A172 (cell line): ENCODE data around the gene HSPBAP1. TPM values are rescaled to one million over a fixed set of nuclear protein-coding genes. Genes with fewer than 3 reads are reported as not detected.
"Not testable (repeated sequence)": the region's sequence is repeated elsewhere in the genome, so short reads cannot be mapped to it uniquely, and the experiment has no call there.

Experiments
- DNase-seq: peaks from one replicate; pipeline ENCODE4 v3.0.0-alpha.2; 2015; ENCODE audit warnings: low spot score
- total RNA-seq: library from RNA; depleted of rRNA; stranded (reverse); fragments of >200 nt; shearing (Covaris generic); gene quantifications from 2 replicates; pipeline ENCODE4 v1.2.3, GENCODE V29; 2014

Gene HSPBAP1
- total RNA-seq, 1 experiment from 2014 or later: 14.6 TPM

- DNase-seq: no peak
These were observed 54.5 kb downstream of the HSPBAP1 start for GRCh38 chr3:122739172-122739571.

DNA sequence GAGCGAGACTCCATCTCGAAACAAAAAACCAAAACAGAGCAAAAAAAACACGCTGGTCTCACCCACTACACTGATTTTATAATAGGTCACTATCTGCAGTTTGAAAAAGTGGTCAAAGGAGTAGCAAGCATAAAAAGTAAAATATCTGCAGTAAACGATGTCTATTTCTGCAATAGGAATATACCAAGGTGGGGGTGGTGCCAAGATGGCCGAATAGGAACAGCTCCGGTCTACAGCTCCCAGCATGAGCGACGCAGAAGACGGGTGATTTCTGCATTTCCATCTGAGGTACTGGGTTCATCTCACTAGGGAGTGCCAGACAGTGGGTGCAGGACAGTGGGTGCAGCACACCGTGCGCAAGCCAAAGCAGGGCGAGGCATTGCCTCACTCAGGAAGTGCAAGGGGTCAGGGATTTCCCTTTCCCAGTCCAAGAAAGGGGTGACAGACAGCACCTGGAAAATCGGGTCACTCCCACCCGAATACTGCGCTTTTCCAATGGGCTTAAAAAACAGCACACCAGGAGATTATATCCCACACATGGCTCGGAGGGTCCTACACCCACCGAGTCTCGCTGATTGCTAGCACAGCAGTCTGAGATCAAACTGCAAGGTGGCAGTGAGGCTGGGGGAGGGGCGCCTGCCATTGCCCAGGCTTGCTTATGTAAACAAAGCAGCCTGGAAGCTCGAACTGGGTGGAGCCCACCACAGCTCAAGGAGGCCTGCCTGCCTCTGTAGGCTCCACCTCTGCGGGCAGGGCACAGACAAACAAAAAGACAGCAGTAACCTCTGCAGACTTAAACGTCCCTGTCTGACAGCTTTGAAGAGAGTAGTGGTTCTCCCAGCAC lies 60.7 kb downstream of the HSPBAP1 start:
- DNase-seq: not testable (repeated sequence)

DNA sequence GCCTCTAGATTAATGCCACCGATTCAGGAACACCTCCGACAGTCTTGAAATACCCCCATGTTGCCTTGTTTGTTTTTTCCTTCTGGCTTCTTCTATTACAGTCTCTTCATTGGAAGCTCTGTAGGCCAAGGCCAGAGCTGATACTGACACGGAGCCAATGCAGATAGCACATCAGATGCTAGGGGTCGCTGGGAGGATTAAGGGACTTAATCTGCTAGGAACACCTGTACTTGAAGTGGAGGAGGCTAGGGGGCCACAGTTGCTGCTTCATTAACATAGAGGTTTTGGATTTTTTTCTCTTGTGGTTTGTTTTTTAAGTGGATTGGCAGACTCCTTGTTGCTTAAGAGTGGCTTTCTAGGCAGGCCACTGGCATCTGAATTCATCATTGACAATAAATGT lies 63.4 kb downstream of the HSPBAP1 start:
- DNase-seq: no peak

GRCh38 chr3:122728756-122729514 lies 64.7 kb downstream of the HSPBAP1 start:
- DNase-seq: no peak

- no peak for DNase-seq
These were observed 65.4 kb downstream of the HSPBAP1 start for GRCh38 chr3:122728186-122728585.

DNA sequence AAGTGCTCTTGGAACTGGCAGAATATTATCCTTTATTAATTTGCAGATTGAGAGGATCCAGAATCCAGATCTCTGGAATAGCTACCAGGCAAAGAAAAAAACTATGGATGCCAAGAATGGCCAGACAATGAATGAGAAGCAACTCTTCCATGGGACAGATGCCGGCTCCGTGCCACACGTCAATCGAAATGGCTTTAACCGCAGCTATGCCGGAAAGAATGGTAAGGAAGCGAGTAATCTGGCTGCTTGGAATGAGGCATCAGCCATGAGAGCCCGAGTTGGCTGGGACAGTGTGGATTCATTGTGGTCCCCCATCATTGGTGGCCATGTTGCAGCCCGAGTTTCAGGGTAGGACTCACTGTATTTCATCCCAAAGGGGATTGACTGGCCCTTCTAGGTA lies 65.9 kb downstream of the HSPBAP1 start:
- no peak for DNase-seq

DNA sequence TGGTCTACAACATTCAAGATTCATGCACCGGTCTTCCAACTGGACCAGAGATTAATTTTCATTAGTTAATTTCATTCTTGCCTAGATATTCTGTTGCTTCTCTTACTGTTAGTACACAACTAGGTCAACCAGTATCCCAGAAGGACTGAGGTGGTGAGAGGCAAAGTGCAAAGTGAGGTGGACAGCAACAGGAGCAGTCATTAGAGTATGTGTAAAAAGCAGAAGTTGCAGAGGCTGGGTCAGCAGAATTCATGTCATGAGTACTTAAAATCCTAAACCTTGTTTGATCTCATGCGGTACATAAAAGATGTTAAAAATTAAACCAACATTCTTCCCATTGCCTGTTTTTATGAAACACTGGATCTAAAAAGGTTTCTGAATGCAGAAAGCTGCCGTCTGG lies 66.3 kb downstream of the HSPBAP1 start:
- no peak for DNase-seq

DNA sequence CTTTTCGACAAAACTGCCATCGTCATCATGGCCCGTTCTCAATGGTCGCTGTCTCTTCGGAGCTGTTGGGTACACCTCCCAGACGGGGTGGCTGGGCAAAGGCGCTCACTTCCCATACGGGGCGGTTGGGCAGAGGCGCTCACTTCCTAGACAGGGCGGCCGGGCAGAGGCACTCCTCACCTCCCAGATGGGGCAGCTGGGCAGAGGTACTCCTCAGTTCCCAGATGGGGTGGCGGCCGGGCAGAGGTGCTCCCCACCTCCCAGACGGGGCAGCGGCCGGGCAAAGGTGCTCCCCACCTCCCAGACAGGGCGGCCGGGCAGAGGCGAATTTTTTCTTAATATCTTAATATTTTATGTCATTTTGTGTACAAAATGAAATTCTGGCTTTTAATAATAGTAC lies 68.5 kb downstream of the HSPBAP1 start:
- DNase-seq: no peak

DNA sequence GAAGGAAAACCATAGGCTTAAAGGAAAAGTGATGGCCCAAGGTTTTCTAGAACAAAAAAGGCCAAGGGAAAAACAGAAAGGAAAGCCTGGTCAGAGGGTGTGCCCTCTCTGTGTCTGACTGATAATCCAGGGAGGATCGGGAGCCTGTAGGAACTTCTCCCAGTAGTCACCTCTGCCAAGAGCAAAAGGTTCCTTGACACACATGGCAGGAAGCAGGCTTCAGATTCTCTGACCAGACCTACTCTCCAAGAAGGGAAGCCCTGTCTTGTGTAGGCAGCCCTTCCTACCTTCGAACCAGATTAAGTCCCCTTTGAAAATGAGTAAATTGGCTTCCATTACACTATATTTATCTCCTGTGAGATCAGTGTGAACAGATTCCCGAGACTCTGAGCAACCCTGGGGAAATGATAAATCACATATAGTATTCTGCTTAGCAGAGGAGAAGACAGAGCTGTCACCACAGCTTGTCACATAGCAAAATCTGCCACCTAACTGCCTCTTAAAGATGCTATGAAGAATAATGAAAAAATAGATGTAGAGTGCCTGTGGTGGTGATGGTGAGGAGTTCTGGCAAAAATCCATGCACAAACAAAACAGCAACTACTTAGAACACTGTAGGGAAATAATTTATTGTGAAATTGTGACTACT lies 74.2 kb downstream of the HSPBAP1 start:
- no peak for DNase-seq

GRCh38 chr3:122716667-122717066 lies 77.0 kb downstream of the HSPBAP1 start:
- DNase-seq: no peak

DNA sequence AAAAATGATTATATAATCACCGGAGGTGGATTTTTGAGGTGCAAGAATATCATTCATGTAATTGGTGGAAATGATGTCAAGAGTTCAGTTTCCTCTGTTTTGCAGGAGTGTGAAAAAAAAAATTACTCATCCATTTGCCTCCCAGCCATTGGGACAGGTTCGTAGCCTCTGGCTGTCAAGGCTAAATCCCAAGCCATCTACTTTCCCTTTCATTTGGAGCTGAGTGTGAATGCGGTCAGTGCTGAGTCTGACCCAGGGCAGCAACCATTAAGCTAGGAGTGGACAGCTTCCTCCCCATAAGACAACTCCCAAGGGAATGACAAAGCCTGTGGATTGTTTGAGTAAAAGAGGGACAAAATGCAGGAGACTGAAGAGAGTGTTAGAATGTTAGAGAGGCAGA lies 79.4 kb downstream of the HSPBAP1 start:
- no peak for DNase-seq

- DNase-seq: not testable (repeated sequence)
These were observed 82.9 kb downstream of the HSPBAP1 start for GRCh38 chr3:122710616-122711251.

GRCh38 chr3:122705379-122705778 lies 88.3 kb downstream of the HSPBAP1 start:
- DNase-seq: no peak

- DNase-seq: no peak
These were observed 93.4 kb downstream of the HSPBAP1 start for GRCh38 chr3:122700193-122700592.

DNA sequence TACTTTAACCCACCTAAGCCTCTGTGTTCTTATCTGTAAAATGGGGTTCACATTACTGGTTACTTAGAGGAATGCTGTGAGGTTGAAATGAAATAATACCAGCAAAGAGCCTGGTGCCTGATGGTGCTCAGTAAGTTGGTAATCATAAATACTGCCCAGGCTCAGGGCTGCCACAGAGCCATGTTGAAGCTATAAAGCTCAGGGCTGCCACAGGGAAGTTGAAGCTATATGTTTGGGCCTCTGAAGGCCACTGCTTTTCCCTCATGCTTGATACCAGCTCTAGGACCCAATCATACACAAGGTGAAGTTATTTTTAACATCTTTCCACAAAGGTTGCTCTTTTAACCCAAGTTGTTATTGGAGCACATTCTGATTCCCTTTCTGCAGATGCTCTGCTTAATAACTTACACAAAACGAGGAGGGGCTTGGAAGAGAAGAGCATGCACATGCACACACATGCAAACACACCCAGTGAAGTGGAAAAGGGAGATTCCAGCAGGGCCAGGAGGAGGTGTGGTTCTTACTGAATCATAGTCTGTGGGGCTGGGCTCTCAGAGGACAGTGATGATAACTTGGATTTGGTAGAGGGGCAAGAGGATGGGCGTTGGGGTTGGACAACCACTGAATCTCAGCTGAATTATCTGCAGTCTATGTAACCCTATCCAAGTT lies 95.5 kb downstream of the HSPBAP1 start:
- DNase-seq: no peak

GRCh38 chr3:122695927-122696561 lies 97.6 kb downstream of the HSPBAP1 start:
- DNase-seq: no peak

DNA sequence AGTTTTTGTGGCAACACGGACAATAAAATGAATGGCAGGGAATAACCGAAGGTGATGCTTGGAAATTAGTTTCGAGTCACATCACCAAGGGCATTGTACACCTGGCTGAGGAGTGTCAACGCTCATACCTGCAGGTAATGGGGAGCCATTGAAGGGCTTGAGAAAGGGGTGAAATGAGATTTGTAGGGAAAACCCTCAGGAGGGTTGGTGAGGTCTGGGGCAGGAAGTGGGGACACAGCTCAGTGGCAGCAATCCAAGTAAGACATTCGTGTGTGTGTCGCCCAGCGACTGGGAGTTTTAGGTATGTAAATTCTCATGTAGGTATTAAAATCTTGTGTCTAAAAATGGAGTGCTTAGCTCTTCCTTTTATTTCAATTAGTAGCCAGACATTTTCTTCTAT lies 98.7 kb downstream of the HSPBAP1 start:
- no peak for DNase-seq

DNA sequence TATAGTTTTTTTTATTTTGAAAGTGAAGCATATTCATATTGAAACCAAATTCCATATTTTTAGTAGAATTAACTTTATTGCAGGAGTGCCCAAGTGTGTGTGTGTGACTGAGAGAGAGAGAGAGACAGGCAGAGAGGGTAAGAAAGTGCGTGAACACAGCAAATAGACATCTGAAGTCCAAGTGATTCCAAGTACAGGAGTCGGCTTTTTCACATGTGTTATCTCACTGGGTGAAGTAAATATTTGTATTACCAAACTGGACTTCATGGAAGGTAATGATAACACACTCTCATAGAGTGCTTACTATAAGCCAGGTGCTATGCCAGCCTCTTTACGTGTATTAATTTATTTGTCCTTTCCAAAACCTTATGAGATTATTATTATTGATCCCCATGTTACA lies 101.0 kb downstream of the HSPBAP1 start:
- DNase-seq: no peak

DNA sequence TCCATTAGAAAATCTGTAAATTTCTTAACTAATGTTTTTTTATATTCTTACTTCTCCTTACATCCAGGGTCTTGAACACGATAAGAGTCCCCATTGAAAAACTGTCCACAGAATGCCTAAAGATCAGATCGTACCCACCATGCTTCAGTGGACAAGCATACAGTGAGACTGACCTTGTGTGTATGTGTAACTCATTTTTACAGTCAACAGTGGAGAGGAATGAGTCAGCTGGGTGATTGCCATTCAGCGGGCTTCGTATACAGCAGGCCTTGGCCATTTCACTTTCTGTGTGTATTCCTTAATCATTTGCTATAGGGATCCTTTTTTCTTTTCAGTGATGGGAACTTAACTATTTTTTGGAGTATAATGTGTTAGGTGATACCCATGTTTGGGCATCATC lies 102.4 kb downstream of the HSPBAP1 start:
- DNase-seq: peak; percentile 41

DNA sequence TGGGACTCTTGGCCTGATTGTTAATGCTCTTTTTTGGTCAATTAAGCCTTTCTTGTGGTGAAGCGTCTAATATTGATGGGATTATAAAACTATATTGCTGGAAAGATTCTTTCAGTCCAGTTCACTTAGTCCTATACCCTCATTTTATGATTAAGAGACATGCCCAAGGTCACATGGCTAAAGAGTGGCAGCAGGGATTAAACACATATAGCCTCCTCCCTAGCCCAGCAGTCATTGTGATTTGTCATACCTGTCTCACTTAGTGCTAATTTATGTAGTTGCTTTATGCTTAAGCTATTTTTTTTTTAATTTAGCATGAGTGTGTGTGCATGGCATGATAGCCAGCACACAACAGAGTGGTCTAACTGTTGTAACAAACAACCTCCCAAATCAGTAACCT lies 103.5 kb downstream of the HSPBAP1 start:
- no peak for DNase-seq
